HG03460 (cell line): ENCODE data around the gene PTPRD.

ENCODE experiments used
- ATAC-seq: cut with Tn5 transposase; IDR thresholded peaks from one replicate; pipeline ENCODE4 v1.9.1; 2021; ENCODE audit not compliant: unreplicated experiment

Gene PTPRD

DNA sequence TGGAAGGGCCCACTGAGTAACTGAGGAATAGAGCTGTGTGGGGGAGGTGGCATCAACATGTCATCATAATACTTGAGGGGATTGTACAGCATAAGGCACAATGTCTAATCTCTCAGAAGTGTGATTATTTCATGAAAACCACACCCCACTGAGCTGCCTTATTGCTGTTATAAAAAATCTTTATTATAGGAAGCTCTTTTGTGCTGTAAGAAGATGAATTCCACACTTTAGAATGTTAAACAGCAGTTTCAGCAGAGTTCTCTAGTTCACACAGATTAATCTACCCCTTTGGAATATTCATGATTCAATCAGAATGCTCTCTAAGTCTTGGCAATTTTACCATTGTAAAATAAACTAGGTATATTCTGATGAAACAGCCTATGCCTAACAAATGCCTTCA, 1389.6 kb downstream of the PTPRD start:
- ATAC-seq = no peak

DNA sequence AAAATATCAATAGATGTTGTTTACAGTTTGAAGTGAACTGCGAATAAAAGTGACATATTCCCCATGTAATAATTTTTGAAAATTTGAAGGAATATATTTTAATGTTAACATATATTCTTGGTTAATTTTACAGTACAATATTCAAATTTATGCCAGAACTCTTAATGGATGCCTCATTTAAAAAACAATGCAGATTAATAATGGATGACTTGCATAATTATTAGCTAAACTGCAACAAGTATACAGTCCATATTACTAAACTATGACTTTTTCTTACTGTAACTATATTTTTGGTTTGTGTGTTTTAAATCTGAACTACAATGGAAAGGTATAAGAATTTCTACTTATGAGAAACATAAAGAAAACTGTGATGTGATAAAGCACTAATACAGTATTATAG, 1390.1 kb downstream of the PTPRD start:
- no peak for ATAC-seq

DNA sequence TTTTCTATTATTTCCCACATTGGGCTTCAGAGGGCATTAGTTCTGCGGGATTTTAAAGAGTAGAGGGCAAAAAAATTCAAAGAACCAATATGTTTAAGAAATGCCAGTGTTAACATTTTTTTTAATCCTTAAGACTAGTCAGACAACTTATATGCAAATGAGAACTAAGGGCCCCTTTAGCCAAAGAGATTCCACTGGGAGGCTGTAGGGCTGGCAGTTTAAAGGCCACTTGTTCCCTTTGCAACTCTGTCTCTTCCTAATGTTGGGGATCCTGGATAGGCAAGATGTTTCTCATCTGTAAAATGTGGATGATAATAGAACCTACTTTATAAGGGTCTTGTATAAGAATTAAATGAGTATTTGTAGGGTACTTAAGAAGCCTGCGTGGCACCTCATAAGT, 1395.9 kb downstream of the PTPRD start:
- no peak for ATAC-seq

DNA sequence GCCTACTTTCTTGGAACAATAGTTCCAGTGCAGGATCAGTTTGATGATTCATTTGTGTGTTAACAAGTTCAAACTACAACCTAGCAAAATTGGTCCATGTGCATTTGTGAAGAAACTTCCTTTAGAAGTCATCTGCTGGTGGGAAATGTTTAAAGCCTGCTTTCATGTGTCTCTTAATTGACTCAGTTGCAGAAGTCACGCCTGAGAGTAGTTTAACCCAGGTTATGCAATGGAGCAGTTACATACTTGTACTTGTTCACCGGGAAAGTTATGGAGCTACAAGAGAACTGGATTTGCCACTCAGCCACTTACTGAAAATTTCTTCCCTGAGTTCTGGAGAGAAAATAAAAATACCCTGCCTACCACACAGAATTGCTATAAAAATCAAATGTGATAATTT, 1397.8 kb downstream of the PTPRD start:
- no peak for ATAC-seq

DNA sequence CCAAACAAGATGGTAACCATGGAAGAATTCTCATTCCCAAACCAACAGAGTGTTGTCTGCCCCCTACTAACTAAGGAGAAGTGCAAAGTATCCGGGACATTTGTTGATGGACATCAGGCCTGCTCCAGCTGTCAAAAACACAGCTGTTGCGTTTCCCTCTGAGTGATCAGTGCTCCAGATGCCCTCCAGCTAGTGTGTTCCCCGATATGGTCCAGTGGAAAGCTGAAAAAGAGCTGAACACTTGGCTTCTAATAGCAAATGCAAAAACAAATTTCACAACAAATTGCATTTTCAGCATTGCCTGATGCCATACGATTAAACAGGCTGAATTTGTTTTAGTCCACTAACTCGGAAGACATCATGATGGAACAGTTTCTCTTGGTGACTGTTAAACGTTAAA, 1398.7 kb downstream of the PTPRD start:
- ATAC-seq = no peak

DNA sequence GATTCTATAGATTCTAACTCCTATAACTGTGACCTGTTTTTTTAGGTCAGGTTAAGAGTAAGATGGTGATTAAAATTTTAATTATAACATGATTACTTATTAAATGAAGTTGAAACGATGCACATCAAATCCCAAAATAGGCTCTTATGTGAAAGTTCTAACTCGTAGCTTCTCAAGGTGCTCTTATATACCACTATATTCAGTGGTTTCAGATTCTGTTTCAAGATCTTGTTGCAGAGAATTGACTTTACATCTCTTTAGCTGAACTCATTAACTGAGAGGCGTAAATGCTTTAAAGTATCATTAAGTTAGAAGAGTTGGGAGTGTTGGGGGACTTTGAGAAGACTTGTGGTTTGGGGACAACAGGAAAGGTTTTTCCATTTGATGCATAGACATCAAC, 1399.8 kb downstream of the PTPRD start:
- no peak for ATAC-seq

DNA sequence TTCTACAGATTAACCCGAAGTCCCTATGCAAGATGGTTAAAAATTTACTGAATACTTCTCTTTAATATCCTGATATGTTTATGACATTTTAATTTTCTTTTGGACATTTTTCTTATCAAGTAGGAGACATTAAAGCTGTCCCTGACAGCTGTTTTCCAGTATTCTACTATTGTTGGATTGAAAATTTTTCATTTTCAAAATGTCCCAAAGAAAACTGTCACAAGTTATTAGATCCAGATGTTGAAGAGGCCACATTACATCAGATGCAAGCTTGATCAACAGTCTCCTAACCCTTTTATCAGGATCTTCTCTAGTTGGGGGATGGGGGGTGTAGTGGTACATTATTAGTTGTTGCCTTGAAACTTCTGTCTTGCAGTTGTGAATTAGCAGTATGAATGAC, 1410.5 kb downstream of the PTPRD start:
- no peak for ATAC-seq

DNA sequence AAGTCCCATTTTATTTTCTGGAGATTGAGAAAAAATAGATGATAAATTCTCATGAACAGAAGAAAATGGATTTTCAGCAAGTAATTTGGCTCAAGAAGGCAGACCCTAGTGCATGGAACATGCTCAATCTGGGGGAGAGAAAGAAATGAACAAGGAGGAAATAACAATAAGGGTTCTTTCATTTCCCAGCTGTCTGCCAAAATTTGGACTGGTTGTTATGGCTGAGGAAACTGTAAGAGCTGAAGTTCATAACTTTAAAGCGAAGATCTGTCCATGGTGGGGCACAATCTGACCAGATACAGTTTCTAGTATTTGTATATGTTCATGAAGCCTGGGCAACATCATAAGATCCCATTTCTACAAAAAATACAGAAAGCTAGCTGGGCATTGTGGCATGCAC, 1426.7 kb downstream of the PTPRD start:
- no peak for ATAC-seq

DNA sequence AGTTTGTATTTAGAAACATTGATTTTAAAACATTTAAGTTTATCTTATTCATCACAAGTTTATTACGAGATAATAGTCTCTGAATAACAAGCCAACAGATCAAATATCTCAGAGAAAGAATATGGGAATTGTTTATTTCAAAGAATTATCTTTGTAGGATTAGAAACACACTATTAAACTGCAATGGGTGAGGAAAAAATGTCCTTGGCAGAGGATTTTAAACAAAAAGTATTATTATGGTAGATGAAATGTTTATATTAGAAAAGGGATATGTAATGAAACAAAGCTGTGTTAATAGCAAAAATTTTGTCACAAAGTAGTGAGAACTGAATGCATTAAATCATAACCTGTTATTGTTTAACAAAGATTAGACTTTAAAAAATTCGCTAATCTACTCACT, 1430.4 kb downstream of the PTPRD start:
- ATAC-seq = no peak

DNA sequence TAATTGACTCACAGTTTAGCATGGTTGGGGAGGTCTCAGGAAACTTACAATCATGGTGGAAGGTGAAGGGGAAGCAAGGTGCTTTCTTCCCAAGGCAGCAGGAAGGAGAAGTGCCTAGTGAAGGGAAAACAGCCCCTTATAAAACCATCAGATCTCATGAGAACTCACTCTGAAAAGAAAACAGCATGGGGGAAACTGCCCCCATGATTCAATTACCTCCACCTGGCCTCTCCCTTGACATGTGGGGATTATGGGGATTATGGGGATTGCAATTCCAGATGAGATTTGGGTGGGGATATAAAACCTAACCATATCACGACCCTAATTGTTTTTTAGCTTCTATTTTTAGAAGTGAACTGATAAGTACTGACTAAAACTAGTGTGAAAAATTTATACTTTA, 1435.7 kb downstream of the PTPRD start:
- no peak for ATAC-seq

DNA sequence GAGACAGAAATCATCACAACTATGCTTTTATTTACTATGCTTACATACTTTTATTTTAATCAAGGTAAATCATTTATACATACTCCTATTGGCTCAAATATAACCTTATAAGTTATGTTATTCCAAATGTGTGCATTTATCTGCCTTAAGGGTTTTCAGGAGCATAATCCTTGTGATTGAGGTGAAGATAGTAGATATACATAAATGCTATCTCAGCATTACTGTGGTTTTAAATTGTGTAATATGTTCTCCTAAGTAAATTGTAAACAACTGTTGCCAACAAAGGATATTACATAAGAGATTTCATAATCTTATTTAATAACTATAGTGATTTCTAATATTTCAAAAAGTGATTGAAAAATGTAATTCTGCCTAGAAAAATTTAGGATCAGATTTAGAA, 1438.4 kb downstream of the PTPRD start:
- ATAC-seq = no peak

DNA sequence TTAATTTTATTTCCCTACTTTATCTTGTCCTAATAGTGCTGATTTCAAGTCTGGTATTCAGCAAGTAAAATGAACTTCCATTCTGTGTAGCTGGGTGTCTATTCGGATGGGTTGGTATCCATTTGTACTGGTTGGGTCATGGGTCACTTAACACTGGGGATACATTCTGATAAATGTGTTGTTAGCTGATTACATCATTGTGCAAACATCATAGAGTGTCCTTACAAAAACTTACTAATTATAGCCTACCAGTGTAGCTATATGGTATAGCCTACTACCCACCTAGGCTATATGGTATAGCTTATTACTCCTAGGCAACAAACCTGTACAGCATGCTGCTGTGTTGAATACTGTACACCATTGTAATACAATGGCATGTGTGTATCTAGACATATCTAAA, 1439.5 kb downstream of the PTPRD start:
- no peak for ATAC-seq

DNA sequence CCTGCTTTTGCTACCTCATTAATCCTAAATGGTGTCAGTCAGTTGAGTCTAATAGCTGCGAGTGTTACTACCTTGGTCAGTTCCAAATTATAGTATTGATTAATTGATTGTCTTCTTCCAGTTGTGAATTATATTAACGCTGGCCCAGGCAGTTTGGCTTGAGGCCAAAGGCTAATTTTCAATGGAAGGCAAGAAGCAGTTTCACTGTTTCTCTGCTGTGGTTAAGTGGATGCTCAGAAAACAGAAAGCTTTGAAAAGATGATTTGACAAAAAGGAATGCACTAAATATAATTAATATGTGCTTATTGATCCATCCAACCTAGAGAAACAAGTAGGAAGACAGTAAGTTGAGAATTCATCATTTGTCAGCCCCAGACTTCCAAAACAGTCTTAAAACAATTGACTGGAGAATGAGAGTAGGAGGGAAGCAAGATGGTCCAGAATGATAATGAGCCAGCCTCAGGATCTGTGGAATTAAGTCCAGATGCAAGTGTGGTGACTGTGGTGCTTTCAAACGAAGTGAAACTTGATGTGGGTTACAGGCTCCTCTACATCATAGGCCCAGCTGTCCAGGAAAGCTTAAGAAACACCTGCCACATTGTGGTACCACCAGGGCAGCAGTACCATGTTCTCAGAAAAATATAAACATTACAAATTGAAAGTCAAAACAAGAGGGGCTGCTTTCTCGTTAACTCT, 1442.2 kb downstream of the PTPRD start:
- no peak for ATAC-seq

DNA sequence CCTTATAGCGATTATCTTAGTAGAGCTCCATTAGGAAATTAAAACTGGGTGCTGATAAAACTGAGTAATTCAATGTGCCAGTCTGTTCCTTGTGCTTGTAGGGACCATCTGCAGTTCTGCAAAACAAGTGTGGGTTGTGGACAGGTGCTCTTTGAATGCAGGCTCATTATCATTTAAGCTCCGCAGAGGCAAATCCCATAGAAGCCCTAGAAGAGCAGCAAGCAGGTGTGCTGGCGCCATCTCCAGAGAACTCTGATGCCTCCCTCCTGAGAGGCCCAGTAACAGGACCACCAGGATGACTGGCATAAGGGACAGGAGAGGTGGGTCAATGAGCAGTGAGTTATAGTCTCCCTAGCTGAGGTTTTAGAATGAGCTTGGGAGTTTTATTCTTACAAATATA, 1470.8 kb downstream of the PTPRD start:
- no peak for ATAC-seq

DNA sequence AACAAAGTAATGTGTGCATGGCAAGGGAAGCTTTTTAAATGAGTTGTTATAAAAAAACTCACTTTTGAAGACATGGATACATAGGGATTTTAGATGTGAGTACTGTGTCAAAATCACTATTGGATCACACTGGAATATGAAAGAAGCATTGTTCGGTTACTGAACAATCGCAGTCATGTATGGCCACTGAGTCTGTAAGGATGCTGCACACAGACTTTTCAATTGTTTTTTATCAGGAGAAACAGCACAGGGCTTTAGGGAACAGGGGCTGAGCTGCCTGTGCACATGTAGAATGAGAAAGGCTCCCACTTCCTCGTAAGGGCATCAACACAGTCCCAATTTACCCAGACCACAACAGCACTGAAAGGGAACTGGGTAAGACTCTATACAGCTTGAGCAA, 1479.3 kb downstream of the PTPRD start:
- no peak for ATAC-seq

DNA sequence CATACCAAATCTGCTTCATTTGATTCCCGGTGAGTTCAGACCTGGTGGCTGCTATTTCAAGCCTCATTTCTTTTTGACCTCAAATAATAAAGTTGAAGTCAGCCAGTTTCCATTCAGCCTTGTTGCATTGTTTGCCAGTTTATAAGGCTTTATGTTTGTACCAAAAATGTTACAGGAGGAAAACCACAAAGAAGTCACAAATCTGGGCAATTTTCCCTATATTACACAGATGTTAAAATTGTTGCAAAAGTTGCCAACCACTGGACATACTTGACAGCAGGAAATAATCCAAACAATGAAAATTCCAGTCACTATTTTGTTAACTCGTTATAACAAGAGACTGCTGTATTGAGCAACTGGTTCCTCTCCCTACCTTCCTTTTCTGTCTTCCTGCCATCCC, 1488.2 kb downstream of the PTPRD start:
- ATAC-seq = no peak

DNA sequence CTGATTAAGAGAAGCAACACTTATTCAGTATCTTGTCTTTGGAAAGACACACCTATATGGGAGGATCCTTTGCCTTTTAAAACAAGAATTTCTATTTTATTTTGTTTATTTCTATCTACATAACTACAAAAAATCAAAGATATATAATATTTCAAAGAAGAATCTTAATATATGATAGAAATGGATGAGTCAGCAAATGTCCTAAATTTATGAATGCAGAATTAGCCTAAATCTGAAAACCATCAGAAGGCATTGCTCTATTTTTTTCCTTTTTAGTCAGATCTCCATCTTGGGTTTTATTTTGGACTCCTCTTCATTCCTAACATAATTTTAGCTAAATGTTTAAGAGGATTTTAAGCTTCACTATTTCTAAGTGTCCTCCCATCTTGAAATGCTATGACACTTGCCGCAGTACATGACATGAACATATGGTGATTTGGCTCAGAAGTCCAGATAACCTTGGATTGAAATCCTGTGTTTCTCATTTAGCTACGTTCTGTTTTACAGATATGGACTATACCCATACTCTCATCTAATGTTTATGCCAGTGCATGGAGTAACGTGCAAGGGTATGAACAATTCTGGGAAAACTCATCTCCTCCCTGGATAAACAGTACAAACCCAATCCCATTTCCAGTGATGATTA, 1490.4 kb downstream of the PTPRD start:
- no peak for ATAC-seq

DNA sequence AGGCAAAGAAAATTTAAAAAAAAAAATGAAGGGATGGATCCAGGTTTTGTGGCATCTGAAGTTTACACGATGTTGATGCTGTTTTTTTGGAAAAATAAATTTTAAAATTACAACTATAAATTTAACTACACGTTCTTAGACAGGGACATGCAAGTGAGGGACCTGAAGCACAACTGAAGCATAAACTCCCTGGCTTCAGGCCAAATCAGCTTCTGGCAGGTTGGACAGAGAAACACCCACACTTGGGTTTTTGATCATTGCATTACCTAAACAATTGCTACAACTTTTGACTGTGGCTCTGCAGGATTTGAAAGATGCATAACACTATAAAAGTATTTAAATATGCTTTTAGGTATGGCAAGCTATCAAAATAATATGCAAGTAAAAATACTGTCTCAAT, 1494.9 kb downstream of the PTPRD start:
- no peak for ATAC-seq

DNA sequence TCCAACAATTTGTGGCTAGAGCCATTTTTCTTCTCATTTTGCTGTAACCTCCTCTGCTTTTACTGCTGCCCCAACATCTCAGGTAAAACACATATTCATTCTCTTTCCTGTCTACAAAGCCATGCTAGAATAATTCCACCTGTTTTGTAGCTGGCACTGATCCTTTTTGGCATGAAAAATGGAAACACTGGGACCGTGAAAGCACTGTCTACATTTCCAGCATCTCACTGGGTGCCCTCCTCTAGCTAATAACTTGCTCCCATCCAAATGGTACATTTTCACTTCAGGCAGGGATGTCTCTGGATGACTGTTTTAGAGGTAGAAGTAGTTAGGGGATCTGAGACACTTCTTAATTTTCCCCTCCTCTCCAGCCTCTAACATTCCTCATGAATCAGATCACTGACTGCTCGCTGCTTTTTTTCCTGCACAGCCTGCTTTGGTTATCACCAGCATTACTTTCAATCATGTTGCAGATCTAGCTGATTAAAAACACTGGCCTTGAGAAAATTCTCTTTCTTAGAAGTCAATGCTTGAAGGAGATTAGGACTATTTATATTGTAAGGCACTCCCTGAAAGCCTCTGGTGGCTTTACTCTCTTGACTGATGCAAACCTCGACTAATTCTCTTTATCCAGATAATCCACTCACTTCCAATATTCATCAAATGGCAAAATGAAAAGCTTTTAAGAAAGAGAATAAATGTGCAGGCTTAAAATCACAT, 1500.6 kb downstream of the PTPRD start:
- ATAC-seq = no peak

DNA sequence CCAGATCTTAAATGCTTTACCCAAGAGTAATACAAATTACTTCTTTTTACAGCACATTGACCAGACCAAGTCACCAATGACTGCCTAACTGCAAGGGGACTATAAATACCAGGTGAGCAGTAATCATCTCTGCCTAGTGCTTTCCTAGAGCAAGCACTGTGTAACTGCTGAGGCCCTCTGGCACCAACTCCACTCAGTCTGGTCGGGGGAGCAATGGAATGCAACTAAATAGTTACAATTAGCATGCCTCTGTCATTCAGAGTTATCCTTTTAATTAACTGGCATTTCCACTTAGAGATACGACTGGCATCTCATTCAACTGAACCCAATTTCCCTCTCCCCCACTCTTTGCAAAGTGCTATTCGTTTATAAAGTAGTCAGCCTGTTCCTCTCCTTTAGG, 1504.2 kb downstream of the PTPRD start:
- no peak for ATAC-seq

DNA sequence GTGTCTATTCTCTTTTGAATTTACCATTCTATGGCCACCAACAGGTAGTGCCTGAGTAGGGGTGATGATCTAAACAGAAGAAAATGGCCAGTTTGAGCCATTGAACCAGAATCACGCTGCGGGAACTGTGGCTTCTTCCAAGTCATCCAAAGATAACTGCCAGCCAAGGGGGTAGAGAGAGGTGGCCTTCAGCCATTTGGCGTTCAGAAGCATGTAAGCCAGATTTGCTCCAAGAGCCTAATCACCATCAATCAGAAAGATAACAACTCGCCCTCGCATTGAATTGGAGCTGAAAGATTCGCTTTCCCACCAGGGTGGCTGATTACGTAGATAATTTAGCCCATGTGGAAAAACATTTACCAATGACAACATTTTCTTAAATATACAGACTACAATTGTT, 1510.5 kb downstream of the PTPRD start:
- no peak for ATAC-seq

DNA sequence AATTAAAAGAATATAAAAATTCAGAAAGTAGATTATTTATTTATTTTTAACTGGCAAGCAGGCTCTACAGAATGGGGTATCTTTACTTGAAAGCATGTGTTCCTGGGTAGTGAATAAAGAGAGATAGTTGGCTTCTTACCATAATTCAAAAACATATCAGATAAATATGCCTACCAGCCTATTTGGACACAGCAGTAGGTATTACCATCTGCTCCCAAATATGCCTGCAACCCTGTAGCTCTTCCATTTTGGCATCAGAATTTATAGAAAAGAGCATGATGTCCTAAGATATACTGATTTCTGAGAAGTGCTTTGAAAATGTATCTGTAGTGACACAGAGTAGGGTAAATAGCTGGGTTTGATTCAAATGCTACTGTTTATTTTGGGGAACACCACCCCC, 1512.7 kb downstream of the PTPRD start:
- no peak for ATAC-seq
